Chondrocyte (in vitro differentiated cells): ENCODE measurements around the gene PDK4. TPM values are rescaled to one million over a fixed set of nuclear protein-coding genes. Genes with fewer than 3 reads are reported as not detected.

ENCODE experiments used
- DNase-seq: peaks from one replicate; pipeline ENCODE4 v3.0.0; 2021; ENCODE audit warnings: mixed read lengths, low spot score
- H3K27ac Mint-ChIP-seq: one replicate; pipeline ENCODE4 v1.8.0; 2021; ENCODE audit warnings: mild to moderate bottlenecking, moderate library complexity, mixed read lengths; ENCODE audit not compliant: unreplicated experiment
- H3K27me3 Mint-ChIP-seq: 2 replicates; pipeline ENCODE4 v1.8.0; 2021; ENCODE audit warnings: low read depth, mixed read lengths
- H3K36me3 Mint-ChIP-seq: 2 replicates; pipeline ENCODE4 v1.8.0; 2021; ENCODE audit warnings: low read depth, mixed read lengths
- H3K4me1 Mint-ChIP-seq: 2 replicates; pipeline ENCODE4 v1.8.0; 2021; ENCODE audit warnings: low read depth, mild to moderate bottlenecking, mixed read lengths
- H3K4me3 Mint-ChIP-seq: one replicate; pipeline ENCODE4 v1.8.0; 2021; ENCODE audit warnings: mild to moderate bottlenecking, moderate library complexity, mixed read lengths; ENCODE audit not compliant: unreplicated experiment
- H3K9me3 Mint-ChIP-seq: 2 replicates; pipeline ENCODE4 v1.8.0; 2021; ENCODE audit warnings: low read depth, mixed read lengths
- total RNA-seq: library from RNA; stranded (reverse); gene quantifications from 3 replicates; pipeline ENCODE4 v1.2.1, GENCODE V29; 2021
- TF ChIP-seq, protein P1 (sequence below): fragments of 200-600 bp; sonication (generic); IDR thresholded peaks from 2 replicates; pipeline ENCODE4 v1.5.0; 2021; ENCODE audit warnings: antibody characterized with exemption, mild to moderate bottlenecking, moderate library complexity

Gene PDK4
- total RNA-seq, 1 donor from 2014 or later, result 7.3 TPM

DNA sequence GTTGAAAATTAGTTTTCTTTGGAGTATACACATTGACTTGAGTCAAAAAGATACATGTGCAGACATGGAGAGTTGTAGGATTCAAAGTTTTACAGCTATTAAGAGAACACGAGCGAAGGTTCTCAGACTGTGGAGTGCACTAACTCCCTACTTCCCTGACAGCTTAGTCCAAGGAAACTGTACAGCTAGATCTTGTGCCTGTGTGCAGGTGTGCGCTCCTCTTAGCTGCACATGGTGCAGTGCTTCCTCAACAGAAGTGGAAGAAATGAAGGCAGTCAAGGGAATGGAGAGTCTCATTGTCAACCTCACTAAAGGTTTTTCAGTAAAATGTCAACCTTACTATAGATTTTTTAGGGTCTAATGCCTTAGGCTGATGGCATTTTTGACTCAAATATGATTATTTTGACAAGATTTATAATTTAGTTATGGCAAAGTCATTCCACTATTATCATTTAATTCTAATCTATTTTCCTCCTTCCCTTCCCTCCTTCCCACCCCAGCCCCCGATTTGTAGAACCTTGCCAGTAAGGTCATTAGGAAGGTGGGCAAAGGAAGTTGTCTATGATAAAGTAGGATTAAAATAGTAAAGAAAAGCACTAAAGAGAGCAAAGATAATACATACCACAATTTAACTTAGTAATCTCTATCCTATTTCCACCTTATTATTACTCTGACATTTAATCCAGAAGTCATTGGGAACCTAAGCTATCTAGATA, 13.6 kb downstream of the PDK4 start:
- Mint-ChIP-seq H3K9me3 (no peaks in the 10 kb centered on the region), H3K27me3 (no peaks in the 10 kb centered on the region), H3K27ac (no peak overlapping the region), H3K4me1 (peaks cover 6% of the 10 kb centered on the region), H3K36me3 (peaks cover 20% of the 10 kb centered on the region), H3K4me3 (no peak overlapping the region)
- no peak for DNase-seq
- TF ChIP-seq, protein P1, sequence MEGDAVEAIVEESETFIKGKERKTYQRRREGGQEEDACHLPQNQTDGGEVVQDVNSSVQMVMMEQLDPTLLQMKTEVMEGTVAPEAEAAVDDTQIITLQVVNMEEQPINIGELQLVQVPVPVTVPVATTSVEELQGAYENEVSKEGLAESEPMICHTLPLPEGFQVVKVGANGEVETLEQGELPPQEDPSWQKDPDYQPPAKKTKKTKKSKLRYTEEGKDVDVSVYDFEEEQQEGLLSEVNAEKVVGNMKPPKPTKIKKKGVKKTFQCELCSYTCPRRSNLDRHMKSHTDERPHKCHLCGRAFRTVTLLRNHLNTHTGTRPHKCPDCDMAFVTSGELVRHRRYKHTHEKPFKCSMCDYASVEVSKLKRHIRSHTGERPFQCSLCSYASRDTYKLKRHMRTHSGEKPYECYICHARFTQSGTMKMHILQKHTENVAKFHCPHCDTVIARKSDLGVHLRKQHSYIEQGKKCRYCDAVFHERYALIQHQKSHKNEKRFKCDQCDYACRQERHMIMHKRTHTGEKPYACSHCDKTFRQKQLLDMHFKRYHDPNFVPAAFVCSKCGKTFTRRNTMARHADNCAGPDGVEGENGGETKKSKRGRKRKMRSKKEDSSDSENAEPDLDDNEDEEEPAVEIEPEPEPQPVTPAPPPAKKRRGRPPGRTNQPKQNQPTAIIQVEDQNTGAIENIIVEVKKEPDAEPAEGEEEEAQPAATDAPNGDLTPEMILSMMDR, result no peak

DNA sequence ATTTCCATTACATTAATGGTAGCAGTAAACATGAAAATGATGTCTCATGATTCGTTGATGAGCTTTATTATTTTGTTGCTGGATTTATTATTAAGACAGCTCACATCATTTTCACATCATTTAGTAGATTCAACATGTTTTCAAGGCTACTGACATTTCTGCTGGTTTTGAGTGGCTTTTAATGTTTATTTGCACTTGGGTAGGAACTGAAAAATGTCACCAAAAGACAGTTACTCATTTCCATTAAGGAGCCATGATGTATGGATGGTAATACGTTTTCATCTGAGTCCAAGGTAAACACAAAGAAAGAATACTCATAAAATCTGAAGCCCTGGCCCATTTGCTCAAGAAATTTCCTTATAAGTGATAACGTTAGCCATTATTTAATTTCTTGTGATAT, 14.8 kb downstream of the PDK4 start:
- Mint-ChIP-seq H3K27ac (no peak overlapping the region), H3K9me3 (no peaks in the 10 kb centered on the region), H3K4me1 (peaks cover 13% of the 10 kb centered on the region), H3K4me3 (no peak overlapping the region), H3K36me3 (peaks cover 9% of the 10 kb centered on the region), H3K27me3 (no peaks in the 10 kb centered on the region)
- TF ChIP-seq, protein P1, result no peak
- DNase-seq, result no peak

DNA sequence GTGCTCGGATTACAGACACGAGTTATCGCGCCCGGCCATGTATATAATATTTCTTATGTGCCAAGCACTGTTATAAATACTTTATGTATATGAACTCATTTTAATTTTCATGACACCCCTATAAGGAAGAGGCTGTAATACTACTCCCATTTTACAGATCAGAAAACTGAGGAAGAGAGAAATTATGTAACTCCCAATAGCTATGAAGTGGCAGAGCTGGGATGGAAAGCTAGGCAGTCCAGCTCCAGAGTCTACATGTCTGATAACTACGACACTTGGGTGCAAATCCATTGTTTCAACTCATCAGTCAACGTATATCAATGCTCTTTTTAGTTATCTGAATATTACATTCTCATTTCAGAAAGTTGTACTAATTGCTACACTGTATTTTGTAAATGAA, 17.0 kb downstream of the PDK4 start:
- no peak for DNase-seq

DNA sequence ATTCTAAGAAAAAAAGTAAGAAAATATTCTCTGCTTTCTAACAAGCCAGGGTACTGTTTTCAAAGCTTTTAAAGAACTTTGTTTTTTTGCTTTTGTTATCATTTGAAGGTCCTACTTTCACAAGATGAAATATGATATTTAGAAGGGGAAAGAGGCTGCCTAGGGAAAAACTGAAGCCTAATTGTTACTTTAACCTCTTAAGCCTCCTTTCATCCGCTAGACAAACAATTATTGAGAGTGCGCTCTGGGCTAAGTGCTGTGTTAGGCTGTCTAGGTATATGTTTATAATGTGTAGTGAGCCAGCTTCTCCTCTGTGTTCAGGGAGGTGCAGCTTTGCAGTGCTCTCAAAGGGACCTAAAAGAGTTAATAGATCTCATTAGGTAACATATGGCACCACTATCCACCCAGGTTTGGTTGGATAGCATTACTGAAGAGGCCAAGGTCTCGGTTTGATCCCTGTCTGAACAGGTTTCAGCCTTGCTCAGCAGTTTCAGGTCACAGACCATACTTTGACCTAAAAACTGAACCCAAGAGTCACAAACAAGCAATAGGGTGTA, 17.9 kb downstream of the PDK4 start:
- no peak for DNase-seq
- Mint-ChIP-seq H3K4me3 (no peak overlapping the region), H3K9me3 (peaks cover 3% of the 10 kb centered on the region), H3K4me1 (peaks cover 13% of the 10 kb centered on the region), H3K27ac (no peak overlapping the region), H3K36me3 (no peaks in the 10 kb centered on the region), H3K27me3 (no peaks in the 10 kb centered on the region)
- TF ChIP-seq, protein P1, result no peak

More for the DNA sequence above, 17.0 kb downstream of the PDK4 start:
- peaks cover 3% of the 10 kb centered on the region for H3K9me3 Mint-ChIP-seq
- H3K4me3 Mint-ChIP-seq, result no peak overlapping the region
- no peak overlapping the region for H3K27ac Mint-ChIP-seq
- TF ChIP-seq, protein P1, result no peak
- H3K27me3 Mint-ChIP-seq, result no peaks in the 10 kb centered on the region
- H3K36me3 Mint-ChIP-seq, result peaks cover 1% of the 10 kb centered on the region
- peaks cover 13% of the 10 kb centered on the region for H3K4me1 Mint-ChIP-seq

DNA sequence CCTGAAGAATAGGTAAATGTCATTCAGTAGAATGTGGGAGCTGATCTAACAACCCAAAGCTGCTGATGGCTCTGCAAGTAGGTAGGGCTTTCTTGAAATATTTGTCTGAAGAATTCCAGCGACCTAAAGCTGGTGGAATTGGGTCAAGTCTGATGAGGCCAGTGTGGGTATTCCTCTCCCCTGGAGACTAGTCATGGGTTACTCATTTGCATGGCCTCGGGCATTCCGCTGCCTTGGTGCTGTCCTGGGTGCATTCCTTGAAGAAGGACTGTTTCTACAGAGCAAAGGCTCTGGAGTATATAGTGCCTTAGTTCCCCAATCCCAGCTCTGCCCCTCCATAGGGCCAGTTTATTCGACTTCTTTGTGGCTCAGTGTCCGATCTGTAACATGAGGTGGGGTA, 19.2 kb downstream of the PDK4 start:
- Mint-ChIP-seq H3K27ac (no peak overlapping the region), H3K4me3 (no peak overlapping the region), H3K36me3 (peaks cover 3% of the 10 kb centered on the region), H3K27me3 (no peaks in the 10 kb centered on the region), H3K4me1 (peaks cover 13% of the 10 kb centered on the region), H3K9me3 (peaks cover 9% of the 10 kb centered on the region)
- TF ChIP-seq, protein P1, result no peak
- DNase-seq, result no peak
